Parathyroid adenoma (tissue), 2 donors: Measurements from ENCODE around the gene CCDC102A.

Source experiments
- H2AFZ ChIP-seq: fragments of 300-600 bp; sonication (generic); one replicate; pipeline ENCODE4 v1.7.0; 2017; ENCODE audit warnings: antibody characterized with exemption, mild to moderate bottlenecking
- H3K27ac ChIP-seq: fragments of 300-600 bp; sonication (generic); one replicate; pipeline ENCODE4 v1.7.0; 2017
- H3K27me3 ChIP-seq: fragments of 300-600 bp; sonication (generic); one replicate; pipeline ENCODE4 v1.7.0; 2017; ENCODE audit warnings: low read length; ENCODE audit not compliant: control insufficient read depth, insufficient read depth
- H3K36me3 ChIP-seq: fragments of 300-600 bp; sonication (generic); one replicate; pipeline ENCODE4 v1.7.0; 2017; ENCODE audit warnings: low read length; ENCODE audit not compliant: control insufficient read depth, insufficient read depth
- H3K4me1 ChIP-seq: fragments of 300-600 bp; sonication (generic); one replicate; pipeline ENCODE4 v1.7.0; 2017; ENCODE audit warnings: control low read depth
- H3K4me2 ChIP-seq: fragments of 300-600 bp; sonication (generic); one replicate; pipeline ENCODE4 v1.7.0; 2017; ENCODE audit warnings: low read length
- H3K4me3 ChIP-seq: fragments of 300-600 bp; sonication (generic); one replicate; pipeline ENCODE4 v1.7.0; 2017; ENCODE audit warnings: low read depth, low read length
- H3K79me2 ChIP-seq: fragments of 300-600 bp; sonication (generic); one replicate; pipeline ENCODE4 v1.7.0; 2017; ENCODE audit warnings: control low read depth
- H3K9ac ChIP-seq: fragments of 300-600 bp; sonication (generic); one replicate; pipeline ENCODE4 v1.7.0; 2017; ENCODE audit warnings: mild to moderate bottlenecking
- H3K9me3 ChIP-seq: fragments of 300-600 bp; sonication (generic); one replicate; pipeline ENCODE4 v1.7.0; 2017; ENCODE audit warnings: low read length; ENCODE audit not compliant: control insufficient read depth
- CTCF ChIP-seq: fragments of 300-600 bp; sonication (generic); IDR thresholded peaks from one replicate; pipeline ENCODE4 v1.7.0; 2017; ENCODE audit warnings: antibody characterized with exemption, mild to moderate bottlenecking
- donor health status: primary hyperparathyroidism.

Gene CCDC102A

GRCh38 chr16:57474671-57475661 is 61.4 kb downstream of the CCDC102A start:
- H3K9me3 ChIP-seq: no peaks in the 10 kb centered on the region
- TF ChIP-seq CTCF: no peak
- no peaks in the 10 kb centered on the region for H3K27me3 ChIP-seq
- peaks cover 8% of the 10 kb centered on the region for H3K79me2 ChIP-seq
- no peak overlapping the region for H3K27ac ChIP-seq
- no peak overlapping the region for H3K4me3 ChIP-seq
- H3K9ac ChIP-seq: no peak overlapping the region
- H2AFZ ChIP-seq: no peak overlapping the region
- no peaks in the 10 kb centered on the region for H3K36me3 ChIP-seq
- peaks cover 15% of the 10 kb centered on the region for H3K4me1 ChIP-seq
- H3K4me2 ChIP-seq: no peak overlapping the region

GRCh38 chr16:57473906-57474305 is 62.5 kb downstream of the CCDC102A start:
- H3K9me3 ChIP-seq: no peaks in the 10 kb centered on the region
- no peak overlapping the region for H3K4me3 ChIP-seq
- H3K9ac ChIP-seq: no peak overlapping the region
- H2AFZ ChIP-seq: no peak overlapping the region
- H3K27ac ChIP-seq: no peak overlapping the region
- peaks cover 15% of the 10 kb centered on the region for H3K4me1 ChIP-seq
- no peaks in the 10 kb centered on the region for H3K27me3 ChIP-seq
- H3K79me2 ChIP-seq: peaks cover 4% of the 10 kb centered on the region
- H3K4me2 ChIP-seq: no peak overlapping the region
- no peaks in the 10 kb centered on the region for H3K36me3 ChIP-seq
- no peak for TF ChIP-seq CTCF

- no peak overlapping the region for H3K27ac ChIP-seq
- no peak overlapping the region for H2AFZ ChIP-seq
- no peaks in the 10 kb centered on the region for H3K36me3 ChIP-seq
- no peak for TF ChIP-seq CTCF
- H3K4me1 ChIP-seq: peaks cover 15% of the 10 kb centered on the region
- H3K79me2 ChIP-seq: peaks cover under 1% of the 10 kb centered on the region
- H3K9ac ChIP-seq: no peak overlapping the region
- H3K4me3 ChIP-seq: no peak overlapping the region
- H3K9me3 ChIP-seq: no peaks in the 10 kb centered on the region
- no peaks in the 10 kb centered on the region for H3K27me3 ChIP-seq
- no peak overlapping the region for H3K4me2 ChIP-seq
Measured at GRCh38 chr16:57473176-57473840, 63.1 kb downstream of the CCDC102A start.

GRCh38 chr16:57472665-57473060 is 63.7 kb downstream of the CCDC102A start:
- no peak overlapping the region for H3K27ac ChIP-seq
- H3K4me2 ChIP-seq: no peak overlapping the region
- no peaks in the 10 kb centered on the region for H3K9me3 ChIP-seq
- H3K4me1 ChIP-seq: peaks cover 15% of the 10 kb centered on the region
- no peaks in the 10 kb centered on the region for H3K79me2 ChIP-seq
- H3K9ac ChIP-seq: no peak overlapping the region
- no peak overlapping the region for H2AFZ ChIP-seq
- H3K27me3 ChIP-seq: no peaks in the 10 kb centered on the region
- no peak overlapping the region for H3K4me3 ChIP-seq
- H3K36me3 ChIP-seq: no peaks in the 10 kb centered on the region
- TF ChIP-seq CTCF: no peak
